Measurements from ENCODE around the gene TSKU. TPM values are rescaled to one million over a fixed set of nuclear protein-coding genes. Genes with fewer than 3 reads are reported as not detected.

TSKU gene
- total and polyA plus RNA-seq, 2 experiments from 2014 or later: 61.9 to 81.9 TPM

DNA sequence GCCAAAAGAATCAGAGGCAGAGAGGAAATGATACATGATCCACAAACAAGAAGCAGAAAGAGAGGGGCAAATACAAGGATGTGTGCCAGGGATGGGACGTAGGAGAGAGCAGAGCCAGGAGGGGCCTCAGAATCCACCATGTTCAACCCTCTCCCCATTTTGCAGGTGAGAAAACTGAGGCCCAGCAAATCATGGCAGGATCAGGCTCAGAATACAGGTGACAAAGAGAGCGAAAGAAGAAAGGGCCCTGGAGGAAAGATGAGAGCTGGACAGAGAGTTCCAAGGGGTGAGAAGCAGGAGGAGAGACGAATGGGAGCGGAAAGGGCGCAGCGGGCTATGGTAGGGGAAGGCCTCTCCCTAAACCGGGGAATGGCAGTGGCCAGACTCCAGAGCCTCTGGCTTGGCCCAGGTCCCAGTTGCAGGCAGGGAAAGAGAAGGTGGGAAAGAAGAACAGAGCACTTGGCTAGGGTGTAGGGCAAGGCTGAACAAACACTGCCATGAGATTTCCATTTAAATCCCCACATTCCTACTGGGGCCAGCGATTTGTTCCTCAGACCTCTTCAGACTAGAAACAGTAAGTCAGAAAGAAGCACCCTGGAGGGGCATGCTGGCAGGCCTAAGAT lies 44.4 kb upstream of the TSKU start:
- no peak for DNase-seq (ENCODE audit: low spot score)
- Histone ChIP-seq H3K36me3 (replicated peaks; ENCODE audit: insufficient read depth, low read depth) (no peaks in the 10 kb centered on the region), H4K20me1 (ENCODE audit: insufficient read depth, poor library complexity, severe bottlenecking) (no peaks in the 10 kb centered on the region), H3K4me2 (no peak overlapping the region), H3K4me1 (ENCODE audit: insufficient read depth) (peaks cover 9% of the 10 kb centered on the region), H3K79me2 (no peaks in the 10 kb centered on the region), H3K9me2 (replicated peaks; ENCODE audit: insufficient read depth) (no peaks in the 10 kb centered on the region), H2AFZ (no peak overlapping the region), H3K27ac (no peak overlapping the region), H3K4me3 (no peak overlapping the region), H3K27me3 (no peaks in the 10 kb centered on the region), H3K9me3 (ENCODE audit: low read depth) (no peaks in the 10 kb centered on the region)
- no peak for TF ChIP-seq EZH2phosphoT487 (IDR thresholded peaks at IDR 0.05; ENCODE audit: low read depth, severe bottlenecking, unreplicated experiment)
- TF ChIP-seq, protein P1, sequence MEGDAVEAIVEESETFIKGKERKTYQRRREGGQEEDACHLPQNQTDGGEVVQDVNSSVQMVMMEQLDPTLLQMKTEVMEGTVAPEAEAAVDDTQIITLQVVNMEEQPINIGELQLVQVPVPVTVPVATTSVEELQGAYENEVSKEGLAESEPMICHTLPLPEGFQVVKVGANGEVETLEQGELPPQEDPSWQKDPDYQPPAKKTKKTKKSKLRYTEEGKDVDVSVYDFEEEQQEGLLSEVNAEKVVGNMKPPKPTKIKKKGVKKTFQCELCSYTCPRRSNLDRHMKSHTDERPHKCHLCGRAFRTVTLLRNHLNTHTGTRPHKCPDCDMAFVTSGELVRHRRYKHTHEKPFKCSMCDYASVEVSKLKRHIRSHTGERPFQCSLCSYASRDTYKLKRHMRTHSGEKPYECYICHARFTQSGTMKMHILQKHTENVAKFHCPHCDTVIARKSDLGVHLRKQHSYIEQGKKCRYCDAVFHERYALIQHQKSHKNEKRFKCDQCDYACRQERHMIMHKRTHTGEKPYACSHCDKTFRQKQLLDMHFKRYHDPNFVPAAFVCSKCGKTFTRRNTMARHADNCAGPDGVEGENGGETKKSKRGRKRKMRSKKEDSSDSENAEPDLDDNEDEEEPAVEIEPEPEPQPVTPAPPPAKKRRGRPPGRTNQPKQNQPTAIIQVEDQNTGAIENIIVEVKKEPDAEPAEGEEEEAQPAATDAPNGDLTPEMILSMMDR (IDR thresholded peaks at IDR 0.05; ENCODE audit: poor library complexity): no peak
- 86% methylated on average over 8 of the region's 8 CpGs for WGBS (ENCODE audit: low lambda C conversion rate, missing lambda C conversion rate)

DNA sequence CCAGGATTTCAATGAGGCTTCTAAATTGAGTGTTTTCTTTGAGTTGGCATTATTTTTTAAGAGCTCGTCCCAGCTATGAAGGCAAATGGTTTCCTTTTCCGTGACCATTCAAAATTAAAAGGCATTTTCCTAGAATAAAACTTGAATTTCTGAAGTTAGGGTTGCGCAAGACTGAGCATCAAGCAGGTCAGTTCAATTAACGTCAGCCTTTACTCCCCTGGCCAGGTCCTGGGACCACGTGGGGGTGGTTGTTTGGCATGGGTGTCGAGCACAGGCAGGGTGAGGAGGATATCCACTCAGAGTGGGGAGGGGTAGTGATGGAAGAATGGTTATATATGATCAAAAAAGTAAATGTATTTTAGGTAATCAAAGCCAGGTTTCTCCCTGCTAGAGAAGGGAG lies 43.4 kb upstream of the TSKU start:
- Histone ChIP-seq H3K79me2 (no peaks in the 10 kb centered on the region), H4K20me1 (ENCODE audit: insufficient read depth, poor library complexity, severe bottlenecking) (no peaks in the 10 kb centered on the region), H2AFZ (no peak overlapping the region), H3K36me3 (replicated peaks; ENCODE audit: insufficient read depth, low read depth) (no peaks in the 10 kb centered on the region), H3K4me2 (no peak overlapping the region), H3K27me3 (no peaks in the 10 kb centered on the region), H3K4me1 (ENCODE audit: insufficient read depth) (peaks cover 4% of the 10 kb centered on the region), H3K9me3 (ENCODE audit: low read depth) (no peaks in the 10 kb centered on the region), H3K27ac (no peak overlapping the region), H3K9me2 (replicated peaks; ENCODE audit: insufficient read depth) (no peaks in the 10 kb centered on the region), H3K4me3 (no peak overlapping the region)
- WGBS (ENCODE audit: low lambda C conversion rate, missing lambda C conversion rate): 72% methylated on average over 6 of the region's 6 CpGs
- DNase-seq (ENCODE audit: low spot score): no peak
- TF ChIP-seq EZH2 (IDR thresholded peaks at IDR 0.05; ENCODE audit: borderline replicate concordance) (no peak), EZH2phosphoT487 (IDR thresholded peaks at IDR 0.05; ENCODE audit: low read depth, severe bottlenecking, unreplicated experiment) (no peak)
- TF ChIP-seq, protein P1 (IDR thresholded peaks at IDR 0.05; ENCODE audit: poor library complexity): no peak

DNA sequence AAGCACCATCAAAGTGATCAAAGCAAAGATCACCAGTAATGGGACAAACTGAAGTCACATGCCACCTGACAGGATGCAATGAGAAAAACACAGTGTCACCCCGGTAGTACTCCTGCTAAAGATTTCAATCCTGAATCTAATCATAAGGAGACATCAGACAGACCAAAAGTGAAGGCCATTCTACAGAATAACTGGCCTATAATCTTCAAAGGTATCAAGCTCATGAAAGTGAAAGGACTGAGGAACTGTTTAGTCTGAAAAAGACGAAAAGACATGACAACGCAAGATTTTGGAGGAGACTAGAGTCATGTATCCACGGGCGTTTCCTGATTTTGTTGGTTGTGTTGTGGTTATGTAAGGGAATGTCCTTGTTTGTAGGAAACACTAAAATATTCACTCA lies 42.4 kb upstream of the TSKU start:
- H3K4me1 ChIP-seq (ENCODE audit: insufficient read depth): peaks cover 4% of the 10 kb centered on the region
- 84% methylated on average over 5 of the region's 5 CpGs for WGBS (ENCODE audit: low lambda C conversion rate, missing lambda C conversion rate)
- no peak overlapping the region for H2AFZ ChIP-seq
- no peaks in the 10 kb centered on the region for H3K9me2 ChIP-seq (replicated peaks; ENCODE audit: insufficient read depth)
- DNase-seq (ENCODE audit: low spot score): no peak
- H3K27me3 ChIP-seq: no peaks in the 10 kb centered on the region
- H3K27ac ChIP-seq: no peak overlapping the region
- H4K20me1 ChIP-seq (ENCODE audit: insufficient read depth, poor library complexity, severe bottlenecking): no peaks in the 10 kb centered on the region
- TF ChIP-seq EZH2phosphoT487 (IDR thresholded peaks at IDR 0.05; ENCODE audit: low read depth, severe bottlenecking, unreplicated experiment) (no peak), EZH2 (IDR thresholded peaks at IDR 0.05; ENCODE audit: borderline replicate concordance) (no peak)
- TF ChIP-seq, protein P1 (IDR thresholded peaks at IDR 0.05; ENCODE audit: poor library complexity): no peak
- H3K79me2 ChIP-seq: no peaks in the 10 kb centered on the region
- no peak overlapping the region for H3K4me3 ChIP-seq
- H3K4me2 ChIP-seq: no peak overlapping the region
- H3K9me3 ChIP-seq (ENCODE audit: low read depth): no peaks in the 10 kb centered on the region
- no peaks in the 10 kb centered on the region for H3K36me3 ChIP-seq (replicated peaks; ENCODE audit: insufficient read depth, low read depth)

Data from hepatocyte (in vitro differentiated cells).